Thyroid gland (tissue), 4 donors: ENCODE data around the gene ZCWPW1.

Experiments
- CTCF ChIP-seq, 6 experiments: fragments of 200-600 bp in 3 of 6; fragments of 450-650 bp in 3 of 6; sonication (generic) in 3 of 6; IDR thresholded peaks; one replicate each; pipeline ENCODE4 v1.5.1; 2016 to 2019; ENCODE audit warnings: antibody characterized with exemption in 6 of 6, mild to moderate bottlenecking in 2 of 6, inconsistent platforms in 1 of 6, moderate library complexity in 1 of 6
- POLR2A ChIP-seq, 2 donors: fragments of 450-650 bp; IDR thresholded peaks; one replicate each; pipeline ENCODE4 v1.6.1; 2017; ENCODE audit warnings: antibody characterized with exemption in 2 of 2, mild to moderate bottlenecking in 2 of 2, moderate library complexity in 1 of 2

DNA sequence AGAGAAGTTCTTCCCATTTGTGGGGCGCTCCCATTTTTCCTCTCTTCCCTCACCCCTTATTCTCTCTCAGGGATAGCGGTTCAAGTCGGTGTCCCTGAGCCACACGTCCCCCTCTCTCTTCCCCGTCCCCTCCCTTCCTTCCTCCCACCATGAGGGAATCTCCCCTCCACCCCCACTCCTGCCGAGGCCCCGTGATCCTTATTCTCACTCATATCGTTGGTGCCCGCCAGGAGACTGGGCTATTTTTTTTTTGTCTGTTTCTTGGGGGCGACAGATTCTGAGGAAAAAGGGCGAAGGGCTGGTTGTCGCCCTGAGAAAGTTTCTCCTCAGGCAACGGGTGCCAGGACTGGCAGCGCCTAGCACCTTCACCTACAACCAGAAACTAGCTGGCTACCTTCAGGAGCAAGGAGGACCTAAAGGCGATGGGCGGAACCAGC, 723 bp downstream of the ZCWPW1 start:
- TF ChIP-seq CTCF (IDR thresholded peaks at IDR 0.05) (no peak), POLR2A (IDR thresholded peaks at IDR 0.05) (no peak)
